Endothelial cell of umbilical vein (primary cell): ENCODE measurements around the gene KRT34. TPM values are rescaled to one million over a fixed set of nuclear protein-coding genes. Genes with fewer than 3 reads are reported as not detected.

Source experiments
- BruUV-seq: library from RNA; stranded (reverse); fragments of 400-500 nt; replicated peaks from 2 replicates; lab custom pipeline; 2021; lab: Mats Ljungman, UMichigan
- CTCF ChIA-PET: fragments of 300-600, 350-600 bp; sonication (Branson Sonifier 250); formaldehyde crosslinking; loops from one replicate; lab custom pipeline; 2021; ENCODE audit warnings: antibody characterized with exemption, inconsistent platforms; lab: Charles Lee
- POLR2A ChIA-PET: fragments of 300-600, 350-600 bp; sonication (Branson Sonifier 250); formaldehyde crosslinking; loops from one replicate; lab custom pipeline; 2021; ENCODE audit warnings: antibody characterized with exemption, inconsistent platforms; lab: Charles Lee
- DNase-seq: peaks from one replicate; pipeline ENCODE4 v3.0.0-alpha.2; 2011; ENCODE audit warnings: low read depth, low spot score
- FAIRE-seq: peaks from 2 replicates; lab custom pipeline; 2011; peaks lifted over from hg19 to GRCh38; lab: Jason Lieb, UNC
- H2AFZ ChIP-seq: 2 replicates; pipeline ENCODE4 v1.6.0; 2012; ENCODE audit warnings: low read depth, low read length, control low read depth, inconsistent platforms
- H3K27ac ChIP-seq: 2 replicates; pipeline ENCODE4 v1.5.1; 2011; ENCODE audit warnings: low read depth, mild to moderate bottlenecking, control low read depth, low read length, moderate library complexity; ENCODE audit not compliant: insufficient read depth
- H3K27me3 ChIP-seq, 2 experiments: 2 replicates each; pipeline versions ENCODE4 v1.6.0 to v1.6.1; 2011; ENCODE audit warnings: low read length in 2 of 2, mixed read lengths in 1 of 2; ENCODE audit not compliant: control insufficient read depth in 2 of 2, insufficient read depth in 2 of 2
- H3K36me3 ChIP-seq, 2 experiments: 2 replicates in 1 of 2; 3 replicates in 1 of 2; pipeline ENCODE4 v1.5.1; 2011; ENCODE audit warnings: low read length in 2 of 2, mild to moderate bottlenecking in 1 of 2, moderate library complexity in 1 of 2; ENCODE audit not compliant: control insufficient read depth in 2 of 2, insufficient read depth in 2 of 2; ENCODE audit errors: extremely low read depth in 1 of 2
- H3K4me1 ChIP-seq: 3 replicates; pipeline ENCODE4 v1.5.1; 2011; ENCODE audit warnings: mild to moderate bottlenecking, low read length; ENCODE audit not compliant: control insufficient read depth, insufficient read depth; ENCODE audit errors: extremely low read depth
- H3K4me2 ChIP-seq: 2 replicates; pipeline ENCODE4 v1.6.1; 2011; ENCODE audit warnings: low read length, control low read depth, mixed read lengths; ENCODE audit not compliant: insufficient read depth
- H3K4me3 ChIP-seq, 3 experiments: fragments of 200-600 bp in 1 of 3; sonication (generic), shearing (Covaris generic) in 1 of 3; replicated peaks in 1 of 3; 2 replicates each; pipeline ENCODE4 v1.5.1; 2011 to 2016; ENCODE audit warnings: control low read depth in 3 of 3, low read length in 3 of 3, mild to moderate bottlenecking in 2 of 3, inconsistent platforms in 1 of 3, low read depth in 1 of 3, moderate library complexity in 1 of 3; ENCODE audit not compliant: insufficient read depth in 1 of 3
- H3K79me2 ChIP-seq: 2 replicates; pipeline ENCODE4 v1.6.0; 2012; ENCODE audit warnings: low read length, inconsistent platforms; ENCODE audit not compliant: control insufficient read depth, insufficient read depth
- H3K9ac ChIP-seq: replicated peaks from 2 replicates; pipeline ENCODE3; 2011; ENCODE audit warnings: low read length, control low read depth; ENCODE audit not compliant: insufficient read depth; ENCODE audit errors: extremely low read depth
- H3K9me1 ChIP-seq: replicated peaks from 3 replicates; pipeline ENCODE4 v1.6.0; 2011; ENCODE audit warnings: mild to moderate bottlenecking, low read length; ENCODE audit not compliant: control insufficient read depth, insufficient read depth; ENCODE audit errors: extremely low read depth
- H3K9me3 ChIP-seq: replicated peaks from 2 replicates; pipeline ENCODE4 v1.5.1; 2012; ENCODE audit warnings: low read length, inconsistent platforms; ENCODE audit not compliant: control insufficient read depth, insufficient read depth
- H4K20me1 ChIP-seq: replicated peaks from 2 replicates; pipeline ENCODE3; 2011; ENCODE audit warnings: mild to moderate bottlenecking, low read length; ENCODE audit not compliant: control insufficient read depth, insufficient read depth; ENCODE audit errors: extremely low read depth
- EZH2 ChIP-seq: IDR thresholded peaks from 2 replicates; pipeline ENCODE4 v1.6.1; 2012; ENCODE audit warnings: borderline replicate concordance, low read depth, mild to moderate bottlenecking, moderate library complexity, low read length, inconsistent platforms; ENCODE audit not compliant: severe bottlenecking
- FOS ChIP-seq: IDR thresholded peaks from 2 replicates; pipeline ENCODE4 v1.6.1; 2011; ENCODE audit warnings: mild to moderate bottlenecking, low read length, moderate library complexity, borderline replicate concordance; ENCODE audit not compliant: insufficient read depth
- GATA2 ChIP-seq: IDR thresholded peaks from 2 replicates; pipeline ENCODE4 v1.7.0; 2011; ENCODE audit warnings: low read depth, mild to moderate bottlenecking, moderate library complexity, mixed read lengths, low read length; ENCODE audit not compliant: insufficient read length, insufficient read depth
- JUN ChIP-seq: IDR thresholded peaks from 2 replicates; pipeline ENCODE4 v1.6.1; 2011; ENCODE audit warnings: borderline replicate concordance, low read depth; ENCODE audit not compliant: insufficient read length, insufficient read depth
- MYC ChIP-seq: IDR thresholded peaks from one replicate; pipeline ENCODE4 v1.6.1; 2011; ENCODE audit warnings: mild to moderate bottlenecking, low read depth, low read length
- POLR2A ChIP-seq: IDR thresholded peaks from 2 replicates; pipeline ENCODE4 v1.6.1; 2012; ENCODE audit warnings: low read depth, mild to moderate bottlenecking, control low read depth, low read length
- POLR2AphosphoS5 ChIP-seq: IDR thresholded peaks from 2 replicates; pipeline ENCODE4 v1.6.1; 2012; ENCODE audit warnings: low read depth, mild to moderate bottlenecking, control low read depth, low read length, moderate library complexity; ENCODE audit not compliant: insufficient read depth
- dilution Hi-C: fragments of 300-500 bp; cut with MboI; formaldehyde crosslinking; loops from one replicate; pipeline ENCODE4 v1.15.0; 2019; ENCODE audit warnings: low sequenced_read_pairs; ENCODE audit not compliant: extremely low pct_ligation_motif_present
- intact Hi-C: fragments of 100-400 bp; cut with micrococcal nuclease; formaldehyde crosslinking; loops from one replicate; pipeline ENCODE4 v1.10.0; 2022
- polyA plus RNA-seq, 4 experiments: library from polyadenylated mRNA; depleted of rRNA in 3 of 4; stranded (reverse) in 3 of 4; unstranded in 1 of 4; fragments of >200 nt; gene quantifications; 2 replicates each; pipeline versions ENCODE4 v1.2.1 to v1.2.3, GENCODE V29; 2011 to 2012; ENCODE audit warnings: missing spikeins in 1 of 4
- total RNA-seq: library from RNA; stranded (reverse); gene quantifications from 2 replicates; pipeline ENCODE4 v1.2.3, GENCODE V29; 2021
- TF ChIP-seq, protein P1 (sequence below), 2 donors: IDR thresholded peaks; 1 replicate in 1 of 2; 2 replicates in 1 of 2; pipeline ENCODE4 v1.5.1; 2011; ENCODE audit warnings: low read length in 2 of 2, mild to moderate bottlenecking in 2 of 2, moderate library complexity in 2 of 2, control low read depth in 1 of 2, inconsistent platforms in 1 of 2, low read depth in 1 of 2; ENCODE audit not compliant: insufficient read depth in 1 of 2; ENCODE audit errors: extremely low read depth in 1 of 2
- TF ChIP-seq, protein P2 (sequence below): IDR thresholded peaks from 2 replicates; pipeline ENCODE4 v1.6.1; 2011; ENCODE audit not compliant: insufficient read depth, insufficient read length

The KRT34 gene
- total and polyA plus RNA-seq, 2 donors (not counting 3 experiments of a cell fraction or from before 2014, with no cell fraction given) = not detected

DNA sequence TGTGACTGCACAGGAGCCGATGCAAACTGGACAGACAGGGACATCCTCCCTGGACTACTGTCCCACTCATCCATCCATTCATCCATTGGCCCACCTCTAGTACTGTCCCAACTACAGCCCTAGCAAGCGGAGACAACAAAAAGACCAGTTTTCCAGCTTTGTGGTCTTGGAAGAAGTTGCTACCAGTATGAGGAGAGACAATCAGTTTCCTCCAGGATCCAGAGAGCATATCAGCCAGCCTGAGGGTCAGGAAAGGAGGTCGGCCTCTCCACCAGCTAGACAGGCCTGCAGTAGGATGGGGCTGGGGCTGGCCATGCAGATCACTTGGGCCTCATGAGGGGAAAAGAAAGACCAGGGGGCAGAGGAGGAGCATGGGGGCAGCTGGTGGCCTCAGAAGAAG lies 48.3 kb downstream of the KRT34 start:
- H3K27me3 ChIP-seq = no peaks in the 10 kb centered on the region
- TF ChIP-seq EZH2 = no peak
- TF ChIP-seq GATA2 = no peak
- TF ChIP-seq FOS = no peak
- TF ChIP-seq, protein P1, sequence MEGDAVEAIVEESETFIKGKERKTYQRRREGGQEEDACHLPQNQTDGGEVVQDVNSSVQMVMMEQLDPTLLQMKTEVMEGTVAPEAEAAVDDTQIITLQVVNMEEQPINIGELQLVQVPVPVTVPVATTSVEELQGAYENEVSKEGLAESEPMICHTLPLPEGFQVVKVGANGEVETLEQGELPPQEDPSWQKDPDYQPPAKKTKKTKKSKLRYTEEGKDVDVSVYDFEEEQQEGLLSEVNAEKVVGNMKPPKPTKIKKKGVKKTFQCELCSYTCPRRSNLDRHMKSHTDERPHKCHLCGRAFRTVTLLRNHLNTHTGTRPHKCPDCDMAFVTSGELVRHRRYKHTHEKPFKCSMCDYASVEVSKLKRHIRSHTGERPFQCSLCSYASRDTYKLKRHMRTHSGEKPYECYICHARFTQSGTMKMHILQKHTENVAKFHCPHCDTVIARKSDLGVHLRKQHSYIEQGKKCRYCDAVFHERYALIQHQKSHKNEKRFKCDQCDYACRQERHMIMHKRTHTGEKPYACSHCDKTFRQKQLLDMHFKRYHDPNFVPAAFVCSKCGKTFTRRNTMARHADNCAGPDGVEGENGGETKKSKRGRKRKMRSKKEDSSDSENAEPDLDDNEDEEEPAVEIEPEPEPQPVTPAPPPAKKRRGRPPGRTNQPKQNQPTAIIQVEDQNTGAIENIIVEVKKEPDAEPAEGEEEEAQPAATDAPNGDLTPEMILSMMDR (IDR thresholded peaks at IDR 0.05; ENCODE audit: extremely low read depth in 1 of 2, insufficient read depth in 1 of 2, low read depth in 1 of 2, low read length in 2 of 2) = no peak
- TF ChIP-seq MYC = no peak
- TF ChIP-seq, protein P2, sequence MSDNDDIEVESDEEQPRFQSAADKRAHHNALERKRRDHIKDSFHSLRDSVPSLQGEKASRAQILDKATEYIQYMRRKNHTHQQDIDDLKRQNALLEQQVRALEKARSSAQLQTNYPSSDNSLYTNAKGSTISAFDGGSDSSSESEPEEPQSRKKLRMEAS = no peak
- no peak for TF ChIP-seq POLR2A
- no peak for TF ChIP-seq JUN
- no peak for TF ChIP-seq POLR2AphosphoS5
- FAIRE-seq = no peak
- H2AFZ ChIP-seq = no peak overlapping the region
- CTCF ChIA-PET = no interaction called here
- POLR2A ChIA-PET = no interaction called here
- no peaks in the 10 kb centered on the region for H3K36me3 ChIP-seq
- H3K4me1 ChIP-seq = no peaks in the 10 kb centered on the region
- intact Hi-C loops (no loop called here), dilution Hi-C loops (no loop called here)
- DNase-seq = no peak
- H3K4me2 ChIP-seq = no peak overlapping the region
- no peak overlapping the region for H3K27ac ChIP-seq
- H4K20me1 ChIP-seq = no peaks in the 10 kb centered on the region
- no peak overlapping the region for H3K4me3 ChIP-seq
- no TSS peak for BruUV-seq
- H3K9me1 ChIP-seq = no peaks in the 10 kb centered on the region
- no peaks in the 10 kb centered on the region for H3K79me2 ChIP-seq
- no peak overlapping the region for H3K9ac ChIP-seq
- H3K9me3 ChIP-seq = no peaks in the 10 kb centered on the region
